MCF 10A (cell line): ENCODE data around the gene SLC6A3. TPM values are rescaled to one million over a fixed set of nuclear protein-coding genes. Genes with fewer than 3 reads are reported as not detected.

Source experiments
- BruUV-seq: library from RNA; stranded (reverse); fragments of 400-500 nt; replicated peaks from 2 replicates; lab custom pipeline; 2021; lab: Mats Ljungman, UMichigan
- CTCF ChIA-PET: fragments of 300-600 bp; sonication (Branson Sonifier 250); formaldehyde crosslinking; extraction: SDS; loops from one replicate; lab custom pipeline; 2021; ENCODE audit warnings: antibody characterized with exemption, inconsistent platforms; lab: Yijun Ruan, JAX
- POLR2A ChIA-PET: fragments of 300-600, 350-650 bp; sonication (Branson Sonifier 250); formaldehyde crosslinking; extraction: SDS; loops from one replicate; lab custom pipeline; 2020; ENCODE audit warnings: antibody characterized with exemption, inconsistent platforms; lab: Yijun Ruan, JAX
- DNase-seq: peaks from one replicate; pipeline ENCODE4 v3.0.0-alpha.2; 2018; ENCODE audit not compliant: unreplicated experiment
- H3K27ac Mint-ChIP-seq: one replicate; pipeline ENCODE4 v1.8.0; 2022; ENCODE audit warnings: mild to moderate bottlenecking, low read depth, mixed read lengths; ENCODE audit not compliant: unreplicated experiment
- H3K27me3 Mint-ChIP-seq: one replicate; pipeline ENCODE4 v1.8.0; 2022; ENCODE audit warnings: mixed read lengths; ENCODE audit not compliant: insufficient read depth, unreplicated experiment
- H3K36me3 Mint-ChIP-seq: one replicate; pipeline ENCODE4 v1.8.0; 2022; ENCODE audit warnings: mild to moderate bottlenecking, moderate library complexity, mixed read lengths; ENCODE audit not compliant: insufficient read depth, unreplicated experiment
- H3K4me1 Mint-ChIP-seq: one replicate; pipeline ENCODE4 v1.8.0; 2022; ENCODE audit warnings: mixed read lengths; ENCODE audit not compliant: insufficient read depth, unreplicated experiment
- H3K4me3 Mint-ChIP-seq: one replicate; pipeline ENCODE4 v1.8.0; 2022; ENCODE audit warnings: mild to moderate bottlenecking, moderate library complexity, mixed read lengths; ENCODE audit not compliant: unreplicated experiment
- H3K9me3 Mint-ChIP-seq: one replicate; pipeline ENCODE4 v1.8.0; 2022; ENCODE audit warnings: mixed read lengths; ENCODE audit not compliant: unreplicated experiment
- intact Hi-C: fragments of 100-400 bp; cut with micrococcal nuclease; formaldehyde crosslinking; loops from 2 replicates; pipeline ENCODE4 v1.14.1; 2022
- total RNA-seq: library from RNA; stranded (reverse); gene quantifications from 2 replicates; pipeline ENCODE4 v1.2.3, GENCODE V29; 2022
- TF ChIP-seq, protein P1 (sequence below): fragments of 200-600 bp; IDR thresholded peaks from one replicate; pipeline ENCODE4 v1.8.0; 2022; ENCODE audit warnings: antibody characterized with exemption, mild to moderate bottlenecking; ENCODE audit not compliant: unreplicated experiment

The SLC6A3 gene
- total RNA-seq, 1 experiment from 2014 or later = not detected

DNA sequence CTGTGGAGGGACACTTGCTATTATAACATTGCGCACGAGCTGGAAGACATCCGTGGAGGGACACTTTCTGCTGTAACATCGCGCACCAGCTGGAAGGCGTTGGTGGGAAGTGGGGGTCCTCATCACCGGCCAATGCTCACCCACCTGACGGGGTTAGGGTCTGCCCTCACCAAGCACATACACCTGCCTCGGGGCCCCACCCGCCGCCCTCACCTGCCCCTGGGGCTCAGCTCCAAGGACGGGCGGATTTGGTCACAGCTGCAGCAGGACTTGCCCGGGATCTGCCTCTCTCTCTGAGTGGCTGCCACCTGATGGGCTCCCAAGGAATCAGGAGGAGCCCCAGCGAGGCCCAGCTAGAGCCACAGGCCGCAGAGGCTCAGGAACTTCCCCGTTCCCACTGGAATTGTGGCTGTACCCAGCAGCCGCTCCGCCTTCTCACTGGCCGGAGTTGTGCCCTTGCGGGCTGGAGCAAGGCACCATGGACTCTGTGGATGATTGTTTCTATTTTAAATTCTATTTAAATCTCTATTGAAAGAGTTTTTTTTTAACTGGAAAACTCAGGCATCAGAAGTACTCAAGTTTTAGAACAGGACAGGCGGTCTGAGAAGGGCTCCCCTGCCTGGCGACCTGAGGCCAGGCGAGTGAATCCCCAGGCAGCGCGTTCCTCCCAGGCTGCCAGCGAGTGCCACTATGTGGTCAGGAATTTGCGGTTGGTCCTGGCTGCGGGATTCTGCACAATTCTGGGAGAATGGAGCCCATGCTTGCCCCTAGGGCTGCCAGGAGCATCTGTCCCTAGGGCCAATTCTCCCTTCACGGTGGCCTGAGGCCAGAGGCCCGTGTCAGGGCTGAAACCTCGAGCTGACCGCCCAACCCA, 38.9 kb upstream of the SLC6A3 start:
- peaks cover 25% of the 10 kb centered on the region for H3K36me3 Mint-ChIP-seq
- no peak overlapping the region for H3K4me3 Mint-ChIP-seq
- no TSS peak for BruUV-seq
- intact Hi-C loops = loop anchor here (10.0 kb wide), 1 partner anchor 121 kb away; no protein-coding TSS in a partner anchor
- ChIA-PET CTCF (no interaction called here), POLR2A (no interaction called here)
- H3K4me1 Mint-ChIP-seq = no peaks in the 10 kb centered on the region
- no peaks in the 10 kb centered on the region for H3K9me3 Mint-ChIP-seq
- no peak for DNase-seq
- H3K27ac Mint-ChIP-seq = no peak overlapping the region
- TF ChIP-seq, protein P1, sequence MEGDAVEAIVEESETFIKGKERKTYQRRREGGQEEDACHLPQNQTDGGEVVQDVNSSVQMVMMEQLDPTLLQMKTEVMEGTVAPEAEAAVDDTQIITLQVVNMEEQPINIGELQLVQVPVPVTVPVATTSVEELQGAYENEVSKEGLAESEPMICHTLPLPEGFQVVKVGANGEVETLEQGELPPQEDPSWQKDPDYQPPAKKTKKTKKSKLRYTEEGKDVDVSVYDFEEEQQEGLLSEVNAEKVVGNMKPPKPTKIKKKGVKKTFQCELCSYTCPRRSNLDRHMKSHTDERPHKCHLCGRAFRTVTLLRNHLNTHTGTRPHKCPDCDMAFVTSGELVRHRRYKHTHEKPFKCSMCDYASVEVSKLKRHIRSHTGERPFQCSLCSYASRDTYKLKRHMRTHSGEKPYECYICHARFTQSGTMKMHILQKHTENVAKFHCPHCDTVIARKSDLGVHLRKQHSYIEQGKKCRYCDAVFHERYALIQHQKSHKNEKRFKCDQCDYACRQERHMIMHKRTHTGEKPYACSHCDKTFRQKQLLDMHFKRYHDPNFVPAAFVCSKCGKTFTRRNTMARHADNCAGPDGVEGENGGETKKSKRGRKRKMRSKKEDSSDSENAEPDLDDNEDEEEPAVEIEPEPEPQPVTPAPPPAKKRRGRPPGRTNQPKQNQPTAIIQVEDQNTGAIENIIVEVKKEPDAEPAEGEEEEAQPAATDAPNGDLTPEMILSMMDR = no peak
- H3K27me3 Mint-ChIP-seq = no peaks in the 10 kb centered on the region

DNA sequence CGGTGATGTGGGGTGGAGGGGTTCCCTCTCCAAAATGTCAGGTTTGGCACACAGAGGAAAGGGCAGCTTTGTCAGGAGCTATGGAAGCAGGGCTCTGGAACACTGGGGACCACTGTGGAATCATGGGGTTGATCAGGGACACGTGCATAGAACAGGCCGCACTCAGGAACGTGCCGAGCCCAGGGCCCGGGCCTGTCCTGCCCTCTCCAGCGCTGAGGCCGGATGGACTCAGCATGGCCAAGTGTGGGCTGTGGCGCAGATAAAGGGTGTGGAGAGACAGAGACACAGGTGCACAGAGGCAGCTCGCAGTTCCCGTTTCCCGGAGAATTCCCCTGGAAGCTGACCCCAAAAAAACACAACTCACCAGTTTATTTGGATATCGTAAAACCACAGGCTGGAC, 37.8 kb upstream of the SLC6A3 start:
- CTCF ChIA-PET = no interaction called here
- Mint-ChIP-seq H3K4me3 (no peak overlapping the region), H3K27ac (no peak overlapping the region), H3K4me1 (no peaks in the 10 kb centered on the region), H3K27me3 (no peaks in the 10 kb centered on the region), H3K9me3 (no peaks in the 10 kb centered on the region), H3K36me3 (peaks cover 24% of the 10 kb centered on the region)
- no TSS peak for BruUV-seq
- intact Hi-C loops = loop anchor here (10.0 kb wide), 1 partner anchor 122 kb away; no protein-coding TSS in a partner anchor
- no peak for DNase-seq
- TF ChIP-seq, protein P1 = no peak
- POLR2A ChIA-PET = no interaction called here

DNA sequence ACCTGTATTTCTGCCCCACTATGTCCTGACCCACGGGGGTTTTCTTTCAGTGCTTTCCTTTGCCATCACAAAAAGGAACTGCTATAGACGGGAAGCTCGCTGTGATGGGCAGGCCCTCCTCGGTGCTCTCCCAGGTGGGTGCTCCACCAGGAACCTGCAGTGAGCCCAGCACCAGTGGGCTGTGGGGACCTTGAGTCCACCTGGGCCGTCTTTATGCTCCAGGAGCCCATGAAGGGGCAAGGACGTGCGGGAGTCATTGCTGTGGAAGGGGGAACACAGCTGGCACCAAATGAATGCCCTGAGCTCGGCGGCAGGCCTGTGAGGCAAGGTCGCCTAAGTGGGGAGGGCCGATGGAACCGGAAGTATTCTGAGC, 36.7 kb upstream of the SLC6A3 start:
- Mint-ChIP-seq H3K9me3 (no peaks in the 10 kb centered on the region), H3K4me1 (no peaks in the 10 kb centered on the region), H3K27me3 (no peaks in the 10 kb centered on the region), H3K27ac (no peak overlapping the region), H3K36me3 (peaks cover 28% of the 10 kb centered on the region), H3K4me3 (no peak overlapping the region)
- ChIA-PET CTCF (interaction anchor here (0.6 kb wide), 1 partner anchor 139 kb away, joined by 3 read pairs; no protein-coding TSS in a partner anchor), POLR2A (no interaction called here)
- DNase-seq = no peak
- intact Hi-C loops = loop anchor here (10.0 kb wide), 1 partner anchor 123 kb away; no protein-coding TSS in a partner anchor
- TF ChIP-seq, protein P1 = no peak
- no TSS peak for BruUV-seq

DNA sequence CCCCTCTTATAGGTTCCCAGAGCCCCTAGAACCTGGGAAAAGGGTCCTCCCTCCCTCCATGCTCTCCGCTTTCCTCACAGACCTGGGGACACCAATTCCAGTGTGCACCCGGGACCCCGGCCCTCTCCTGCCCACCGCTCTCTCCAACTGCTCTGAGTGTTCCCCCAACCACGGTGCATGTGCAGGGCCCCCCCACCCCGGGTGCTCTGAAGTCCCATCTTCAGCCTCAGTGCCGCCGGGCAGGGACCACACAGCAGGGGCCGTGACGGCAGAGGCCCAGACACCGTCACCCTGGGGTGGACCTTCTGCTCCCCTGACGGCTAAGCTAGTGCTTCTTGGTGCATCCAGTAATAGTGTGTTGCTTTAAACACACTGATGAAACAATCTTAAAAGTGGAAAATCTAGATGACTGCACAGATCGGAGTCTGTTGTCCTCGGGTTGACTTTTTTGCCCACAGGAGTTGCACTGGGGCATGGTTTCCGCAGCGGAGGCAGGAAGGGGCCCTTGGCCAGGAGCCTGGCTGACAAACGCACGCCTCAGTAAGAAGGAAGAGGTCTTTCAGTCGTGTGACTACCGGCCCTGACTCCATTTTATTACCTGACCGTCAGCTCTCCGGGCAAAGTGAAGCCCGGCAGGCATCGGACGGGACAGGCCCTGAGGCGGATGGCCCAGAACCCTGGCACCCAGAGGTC, 36.2 kb upstream of the SLC6A3 start:
- POLR2A ChIA-PET = no interaction called here
- intact Hi-C loops = loop anchor here (10.0 kb wide), 1 partner anchor 123 kb away; no protein-coding TSS in a partner anchor
- Mint-ChIP-seq H3K4me1 (no peaks in the 10 kb centered on the region), H3K4me3 (no peak overlapping the region), H3K9me3 (no peaks in the 10 kb centered on the region), H3K27me3 (no peaks in the 10 kb centered on the region), H3K36me3 (peaks cover 26% of the 10 kb centered on the region), H3K27ac (no peak overlapping the region)
- no peak for DNase-seq
- CTCF ChIA-PET = no interaction called here
- BruUV-seq = no TSS peak
- TF ChIP-seq, protein P1 = no peak
